ENCODE results near the gene ARID3B.

GRCh38 chr15:74585857-74586256 lies 44.8 kb downstream of the ARID3B start:
- TF ChIP-seq SIN3A (IDR thresholded peaks at IDR 0.05; ENCODE audit: borderline replicate concordance, insufficient read depth, low read length) (no peak), POLR2AphosphoS5 (IDR thresholded peaks at IDR 0.05; ENCODE audit: low read depth, low read length) (no peak), REST (IDR thresholded peaks at IDR 0.05; ENCODE audit: insufficient read depth in 1 of 2, low read depth in 2 of 2, low read length in 2 of 2) (no peak)
